Endodermal cell (in vitro differentiated cells): Measurements from ENCODE around the gene CFAP92. TPM values are rescaled to one million over a fixed set of nuclear protein-coding genes. Genes with fewer than 3 reads are reported as not detected.

Experiments used
- DNase-seq: peaks from one replicate; pipeline ENCODE4 v3.0.0-alpha.2; 2017
- H3K27ac ChIP-seq: 2 replicates; pipeline ENCODE4 v1.5.1; 2013; ENCODE audit warnings: mild to moderate bottlenecking, low read depth, low read length, moderate library complexity
- H3K27me3 ChIP-seq: 2 replicates; pipeline ENCODE4 v1.6.1; 2013; ENCODE audit warnings: mild to moderate bottlenecking, low read length, moderate library complexity; ENCODE audit not compliant: insufficient read depth, control insufficient read depth, poor library complexity, severe bottlenecking
- H3K36me3 ChIP-seq: 2 replicates; pipeline ENCODE4 v1.7.0; 2013; ENCODE audit warnings: mild to moderate bottlenecking, low read length, moderate library complexity; ENCODE audit not compliant: control insufficient read depth, insufficient read depth
- H3K4me1 ChIP-seq: one replicate; pipeline ENCODE4 v1.7.0; 2013; ENCODE audit warnings: low read length; ENCODE audit not compliant: control insufficient read depth, insufficient read depth
- H3K4me3 ChIP-seq: 2 replicates; pipeline ENCODE4 v1.5.1; 2013; ENCODE audit warnings: mild to moderate bottlenecking, low read length, moderate library complexity
- H3K9ac ChIP-seq: 2 replicates; pipeline ENCODE4 v1.6.1; 2013; ENCODE audit warnings: mild to moderate bottlenecking, low read length, moderate library complexity; ENCODE audit not compliant: poor library complexity, severe bottlenecking; ENCODE audit errors: extremely low read depth
- H3K9me3 ChIP-seq: 2 replicates; pipeline ENCODE4 v1.6.1; 2013; ENCODE audit warnings: mild to moderate bottlenecking, low read length, moderate library complexity; ENCODE audit not compliant: control insufficient read depth
- H3K27ac Mint-ChIP-seq: 2 replicates; pipeline ENCODE4 v1.8.0; 2020; ENCODE audit warnings: mixed read lengths
- H3K27me3 Mint-ChIP-seq: 2 replicates; pipeline ENCODE4 v1.8.0; 2021; ENCODE audit warnings: mild to moderate bottlenecking, mixed read lengths; ENCODE audit not compliant: insufficient read depth
- H3K36me3 Mint-ChIP-seq: 2 replicates; pipeline ENCODE4 v1.8.0; 2020; ENCODE audit warnings: low read depth, mixed read lengths
- H3K4me1 Mint-ChIP-seq: 2 replicates; pipeline ENCODE4 v1.8.0; 2020; ENCODE audit warnings: mixed read lengths
- H3K4me3 Mint-ChIP-seq: 2 replicates; pipeline ENCODE4 v1.8.0; 2020; ENCODE audit warnings: mild to moderate bottlenecking, moderate library complexity, mixed read lengths
- H3K9me3 Mint-ChIP-seq: 2 replicates; pipeline ENCODE4 v1.8.0; 2020; ENCODE audit warnings: mild to moderate bottlenecking, mixed read lengths
- WGBS, 2 experiments: methylation state at CpG; one replicate each; pipeline versions ENCODE4 v1.1.5 to v1.1.7; 2013; ENCODE audit warnings: missing lambda C conversion rate in 2 of 2, mixed read lengths in 1 of 2; ENCODE audit not compliant: insufficient coverage in 1 of 2, insufficient read length in 1 of 2; 5-methylcytosine and 5-hydroxymethylcytosine counted together
- total RNA-seq, 2 donors: library from RNA; stranded (reverse); fragmentation: NEBNext Ultra II Directional in 1 of 2; extraction: Animal tissue kit (Norgen Biotek cat#: 25700) in 1 of 2; gene quantifications; 2 replicates in 1 of 2; 3 replicates in 1 of 2; pipeline ENCODE4 v1.2.1, GENCODE V29; 2021
- TF ChIP-seq, protein P1 (sequence below): fragments of 200-600 bp; sonication (generic); conservative IDR thresholded peaks from 2 replicates; pipeline ENCODE4 v1.5.0; 2021; ENCODE audit warnings: antibody characterized with exemption, mild to moderate bottlenecking

Gene CFAP92
- total RNA-seq, 2 donors from 2014 or later, result 1.3 to 3.0 TPM

GRCh38 chr3:129002573-129003569 lies 9.0 kb upstream of the CFAP92 start:
- peak; percentile 67 for DNase-seq
- WGBS, 2 experiments, result 48 to 54% methylated on average over 18 to 28 of the region's 28 CpGs
- H3K9ac ChIP-seq, result no peak overlapping the region
- H3K4me1 ChIP-seq, result peaks cover 7% of the 10 kb centered on the region
- no peaks in the 10 kb centered on the region for H3K36me3 ChIP-seq
- Mint-ChIP-seq H3K27me3 (peaks cover 98% of the 10 kb centered on the region), H3K27ac (no peak overlapping the region), H3K9me3 (no peaks in the 10 kb centered on the region), H3K4me1 (peaks cover 18% of the 10 kb centered on the region), H3K36me3 (no peaks in the 10 kb centered on the region), H3K4me3 (peak overlapping the region; percentile 54)
- no peak overlapping the region for H3K27ac ChIP-seq
- TF ChIP-seq, protein P1, sequence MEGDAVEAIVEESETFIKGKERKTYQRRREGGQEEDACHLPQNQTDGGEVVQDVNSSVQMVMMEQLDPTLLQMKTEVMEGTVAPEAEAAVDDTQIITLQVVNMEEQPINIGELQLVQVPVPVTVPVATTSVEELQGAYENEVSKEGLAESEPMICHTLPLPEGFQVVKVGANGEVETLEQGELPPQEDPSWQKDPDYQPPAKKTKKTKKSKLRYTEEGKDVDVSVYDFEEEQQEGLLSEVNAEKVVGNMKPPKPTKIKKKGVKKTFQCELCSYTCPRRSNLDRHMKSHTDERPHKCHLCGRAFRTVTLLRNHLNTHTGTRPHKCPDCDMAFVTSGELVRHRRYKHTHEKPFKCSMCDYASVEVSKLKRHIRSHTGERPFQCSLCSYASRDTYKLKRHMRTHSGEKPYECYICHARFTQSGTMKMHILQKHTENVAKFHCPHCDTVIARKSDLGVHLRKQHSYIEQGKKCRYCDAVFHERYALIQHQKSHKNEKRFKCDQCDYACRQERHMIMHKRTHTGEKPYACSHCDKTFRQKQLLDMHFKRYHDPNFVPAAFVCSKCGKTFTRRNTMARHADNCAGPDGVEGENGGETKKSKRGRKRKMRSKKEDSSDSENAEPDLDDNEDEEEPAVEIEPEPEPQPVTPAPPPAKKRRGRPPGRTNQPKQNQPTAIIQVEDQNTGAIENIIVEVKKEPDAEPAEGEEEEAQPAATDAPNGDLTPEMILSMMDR, result no peak
- peaks cover 89% of the 10 kb centered on the region for H3K27me3 ChIP-seq
- H3K4me3 ChIP-seq, result peak overlapping the region; percentile 73
- no peaks in the 10 kb centered on the region for H3K9me3 ChIP-seq

DNA sequence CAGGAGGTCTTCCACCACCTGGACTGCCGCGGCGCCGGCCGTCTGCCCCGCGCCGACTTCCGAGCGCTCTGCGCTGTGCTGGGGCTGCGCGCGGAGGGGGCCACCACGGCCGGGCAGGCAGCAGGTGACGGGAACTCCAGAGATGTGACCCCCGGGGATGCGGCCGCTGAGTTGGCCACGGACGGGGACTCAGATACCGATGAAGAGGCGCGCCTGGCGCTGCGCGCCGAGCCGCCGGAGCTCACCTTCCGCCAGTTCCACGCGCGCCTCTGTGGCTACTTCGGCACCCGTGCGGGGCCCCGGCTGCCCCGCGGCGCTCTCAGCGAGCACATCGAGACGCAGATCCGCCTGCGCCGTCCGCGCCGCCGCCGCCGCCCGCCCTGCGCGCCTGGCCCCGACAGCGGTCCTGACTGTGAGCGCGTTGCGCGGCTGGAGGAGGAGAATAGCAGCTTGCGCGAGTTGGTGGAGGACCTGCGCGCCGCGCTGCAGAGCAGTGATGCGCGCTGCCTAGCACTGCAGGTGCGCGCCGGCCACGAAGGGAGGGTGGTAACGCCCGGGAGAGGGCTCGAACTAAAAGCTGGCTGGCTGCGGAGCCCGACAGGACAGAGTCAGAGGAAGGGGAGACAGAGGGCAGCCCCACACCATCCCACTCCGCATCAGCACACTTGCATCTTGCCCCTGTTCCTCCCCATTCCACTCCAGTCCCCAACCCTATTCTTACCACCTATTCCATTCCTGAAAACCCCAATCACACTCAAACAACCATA lies 8.1 kb upstream of the CFAP92 start:
- peaks cover 98% of the 10 kb centered on the region for H3K27me3 Mint-ChIP-seq
- Histone ChIP-seq H3K27ac (peak overlapping the region; percentile 96), H3K9ac (no peak overlapping the region), H3K4me1 (peaks cover 7% of the 10 kb centered on the region), H3K9me3 (no peaks in the 10 kb centered on the region), H3K4me3 (peak overlapping the region; percentile 73), H3K27me3 (peaks cover 88% of the 10 kb centered on the region), H3K36me3 (no peaks in the 10 kb centered on the region)
- peak overlapping the region; percentile 54 for H3K4me3 Mint-ChIP-seq
- 0 to 2% methylated on average over 6 to 81 of the region's 81 CpGs for WGBS, 2 experiments
- DNase-seq, result peak; percentile 75
- H3K9me3 Mint-ChIP-seq, result no peaks in the 10 kb centered on the region
- TF ChIP-seq, protein P1, result no peak
- H3K4me1 Mint-ChIP-seq, result peaks cover 16% of the 10 kb centered on the region
- no peaks in the 10 kb centered on the region for H3K36me3 Mint-ChIP-seq
- H3K27ac Mint-ChIP-seq, result no peak overlapping the region

- H3K9ac ChIP-seq, result no peak within 1 kb of the TSS
- H3K27ac Mint-ChIP-seq, result no peak within 1 kb of the TSS
These were observed 7.4 kb upstream of the CFAP92 start, which contains the start of gene EFCC1 for GRCh38 chr3:129001101-129001805. TSS of gene EFCC1 (plus strand) at chr3:129001304. CDS start at chr3:129001629, 325 bp downstream.

More at GRCh38 chr3:129001101-129001805, 7.4 kb upstream of the CFAP92 start, which contains the start of gene EFCC1:
- Mint-ChIP-seq H3K4me3 (peak within 1 kb of the TSS; percentile 54), H3K4me1 (peaks cover 16% of the 10 kb centered on the region), H3K9me3 (no peaks in the 10 kb centered on the region), H3K36me3 (no peaks in the 10 kb centered on the region), H3K27me3 (peaks cover 98% of the 10 kb centered on the region)
- peak; percentile 86 for DNase-seq
- H3K9me3 ChIP-seq, result no peaks in the 10 kb centered on the region
- H3K4me1 ChIP-seq, result peaks cover 7% of the 10 kb centered on the region
- 1% methylated on average over 39 to 74 of the region's 74 CpGs for WGBS, 2 experiments
- H3K27me3 ChIP-seq, result peaks cover 88% of the 10 kb centered on the region
- TF ChIP-seq, protein P1, result no peak
- H3K27ac ChIP-seq, result peak within 1 kb of the TSS; percentile 96
- H3K4me3 ChIP-seq, result peak within 1 kb of the TSS; percentile 73
- H3K36me3 ChIP-seq, result no peaks in the 10 kb centered on the region
